GM10248 (cell line): ENCODE data around the gene GFER.

Source experiments
- CTCF ChIA-PET: fragments of 300-600 bp; sonication (Branson Sonifier 250); formaldehyde crosslinking; extraction: SDS; loops from one replicate; lab custom pipeline; 2021; ENCODE audit warnings: antibody characterized with exemption; lab: Yijun Ruan, JAX
- POLR2A ChIA-PET: fragments of 350-650 bp; sonication (Branson Sonifier 250); formaldehyde crosslinking; extraction: SDS; loops from one replicate; lab custom pipeline; 2020; ENCODE audit warnings: antibody characterized with exemption; lab: Yijun Ruan, JAX
- DNase-seq: peaks from one replicate; pipeline ENCODE4 v3.0.0; 2012; ENCODE audit errors: extremely low spot score
- TF ChIP-seq, protein P1 (sequence below): IDR thresholded peaks from 2 replicates; pipeline ENCODE4 v1.5.1; 2012; ENCODE audit warnings: mild to moderate bottlenecking, low read depth; ENCODE audit errors: extremely low read depth, missing control alignments, control extremely low read depth

Gene GFER

GRCh38 chr16:1980030-1980769 is 3.8 kb upstream of the GFER start:
- TF ChIP-seq, protein P1, sequence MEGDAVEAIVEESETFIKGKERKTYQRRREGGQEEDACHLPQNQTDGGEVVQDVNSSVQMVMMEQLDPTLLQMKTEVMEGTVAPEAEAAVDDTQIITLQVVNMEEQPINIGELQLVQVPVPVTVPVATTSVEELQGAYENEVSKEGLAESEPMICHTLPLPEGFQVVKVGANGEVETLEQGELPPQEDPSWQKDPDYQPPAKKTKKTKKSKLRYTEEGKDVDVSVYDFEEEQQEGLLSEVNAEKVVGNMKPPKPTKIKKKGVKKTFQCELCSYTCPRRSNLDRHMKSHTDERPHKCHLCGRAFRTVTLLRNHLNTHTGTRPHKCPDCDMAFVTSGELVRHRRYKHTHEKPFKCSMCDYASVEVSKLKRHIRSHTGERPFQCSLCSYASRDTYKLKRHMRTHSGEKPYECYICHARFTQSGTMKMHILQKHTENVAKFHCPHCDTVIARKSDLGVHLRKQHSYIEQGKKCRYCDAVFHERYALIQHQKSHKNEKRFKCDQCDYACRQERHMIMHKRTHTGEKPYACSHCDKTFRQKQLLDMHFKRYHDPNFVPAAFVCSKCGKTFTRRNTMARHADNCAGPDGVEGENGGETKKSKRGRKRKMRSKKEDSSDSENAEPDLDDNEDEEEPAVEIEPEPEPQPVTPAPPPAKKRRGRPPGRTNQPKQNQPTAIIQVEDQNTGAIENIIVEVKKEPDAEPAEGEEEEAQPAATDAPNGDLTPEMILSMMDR: no peak
- DNase-seq: no peak
- ChIA-PET POLR2A (interaction anchor here (0.5 to 3.2 kb wide), 3 partner anchors 11 to 672 kb away, joined by 3 to 21 read pairs (median 3); partner anchors contain the start of gene RPS2), CTCF (no interaction called here)

DNA sequence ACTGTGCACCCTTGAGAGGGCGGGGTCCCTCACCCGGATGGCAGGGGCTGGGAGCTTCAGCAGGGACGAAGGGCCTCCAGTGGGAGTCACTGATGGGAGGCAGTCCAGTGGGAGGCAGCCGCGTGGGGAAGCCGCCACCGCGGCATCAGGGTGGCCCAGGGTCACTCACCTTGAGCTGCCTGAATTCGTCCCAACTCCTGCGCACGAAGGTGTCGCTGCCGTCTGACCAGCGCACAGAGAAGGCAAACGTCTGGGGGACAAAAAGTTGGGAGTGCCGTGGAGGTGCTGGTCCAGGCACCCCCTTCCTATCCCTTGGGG is 3.3 kb upstream of the GFER start:
- ChIA-PET POLR2A (interaction anchor here (0.5 to 3.2 kb wide), 3 partner anchors 10 to 672 kb away, joined by 3 to 21 read pairs (median 3); partner anchors contain the start of gene RPS2), CTCF (interaction anchor here (1.1 to 3.0 kb wide), 3 partner anchors 15 to 160 kb away, joined by 3 to 10 read pairs (median 5); no protein-coding TSS in a partner anchor)
- TF ChIP-seq, protein P1: no peak
- DNase-seq: no peak

- ChIA-PET CTCF (interaction anchor here (1.1 to 3.0 kb wide), 3 partner anchors 15 to 159 kb away, joined by 3 to 10 read pairs (median 5); no protein-coding TSS in a partner anchor), POLR2A (interaction anchor here (1.5 to 3.2 kb wide), 2 partner anchors 10 to 16 kb away, joined by 3 to 21 read pairs; partner anchors contain the start of genes RPS2 and TBL3)
- no peak for DNase-seq
- TF ChIP-seq, protein P1: no peak
Measured at GRCh38 chr16:1981398-1981836, 2.6 kb upstream of the GFER start, which contains the start of gene NOXO1. Gene NOXO1, minus strand, starts transcription at chr16:1981469. Its CDS starts 290 bp downstream, at chr16:1981179.

DNA sequence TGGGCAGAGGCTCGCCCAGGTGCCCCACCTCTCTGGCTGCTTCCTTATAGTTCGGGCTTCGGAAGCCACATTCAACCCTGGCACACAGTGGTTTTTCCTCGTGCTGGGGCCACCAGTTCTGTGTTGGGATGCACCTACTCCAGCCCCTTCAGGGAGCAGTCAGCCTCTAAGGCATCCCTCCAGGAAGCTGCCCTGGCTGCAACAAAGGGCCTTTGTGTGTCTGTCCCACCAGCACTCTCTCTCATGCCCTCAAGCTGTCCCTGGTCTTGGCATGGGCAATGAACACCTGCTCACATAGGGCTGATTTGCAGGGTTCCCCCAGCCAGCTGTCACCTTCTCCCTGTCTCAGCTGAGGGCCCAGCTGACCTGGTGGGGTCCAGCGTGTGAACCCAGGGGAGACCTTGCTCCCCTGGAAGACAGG is 2.0 kb upstream of the GFER start:
- CTCF ChIA-PET: interaction anchor here (1.0 to 3.0 kb wide), 3 partner anchors 14 to 22 kb away, joined by 3 to 10 read pairs (median 5); no protein-coding TSS in a partner anchor
- POLR2A ChIA-PET: interaction anchor here (0.8 to 3.2 kb wide), 4 partner anchors 10 to 173 kb away, joined by 3 to 21 read pairs (median 4); partner anchors contain the start of genes RPS2, TBL3 and TRAF7
- DNase-seq: no peak
- TF ChIP-seq, protein P1: no peak

GRCh38 chr16:1982991-1983543 is 926 bp upstream of the GFER start:
- ChIA-PET CTCF (interaction anchor here (1.0 to 3.0 kb wide), 4 partner anchors 10 to 168 kb away, joined by 3 to 10 read pairs (median 3); no protein-coding TSS in a partner anchor), POLR2A (interaction anchor here (0.8 to 3.2 kb wide), 4 partner anchors 11 to 172 kb away, joined by 3 to 21 read pairs (median 4); partner anchors contain the start of genes RPS2, TBL3 and TRAF7)
- TF ChIP-seq, protein P1: no peak
- no peak for DNase-seq
